Measurements from ENCODE around the gene TTLL11.
"Not testable (repeated sequence)": the region's sequence is repeated elsewhere in the genome, so short reads cannot be mapped to it uniquely, and the experiment has no call there.

TTLL11 gene

GRCh38 chr9:122005597-122005996 lies 87.5 kb downstream of the TTLL11 start:
- no peaks in the 10 kb centered on the region for H3K36me3 ChIP-seq (ENCODE audit: control insufficient read depth in 2 of 2, insufficient read depth in 2 of 2, low read length in 2 of 2)
- H3K9me3 ChIP-seq (ENCODE audit: control insufficient read depth in 2 of 2, low read length in 2 of 2) = no peaks in the 10 kb centered on the region
- H3K4me3 ChIP-seq (ENCODE audit: low read length in 2 of 2) = no peak overlapping the region
- H3K27me3 ChIP-seq (ENCODE audit: control insufficient read depth in 2 of 2, insufficient read depth in 2 of 2, low read length in 2 of 2) = no peaks in the 10 kb centered on the region
- no peak overlapping the region for H3K27ac ChIP-seq (ENCODE audit: low read depth in 2 of 2, low read length in 2 of 2)
- H3K9ac ChIP-seq (ENCODE audit: low read depth in 1 of 2, low read length in 2 of 2) = no peak overlapping the region
- no peaks in the 10 kb centered on the region for H3K4me1 ChIP-seq (ENCODE audit: control insufficient read depth in 2 of 2, insufficient read depth in 2 of 2, low read length in 2 of 2)

GRCh38 chr9:122004589-122004988 lies 88.5 kb downstream of the TTLL11 start:
- no peaks in the 10 kb centered on the region for H3K36me3 ChIP-seq (ENCODE audit: control insufficient read depth in 2 of 2, insufficient read depth in 2 of 2, low read length in 2 of 2)
- no peak overlapping the region for H3K9ac ChIP-seq (ENCODE audit: low read depth in 1 of 2, low read length in 2 of 2)
- H3K9me3 ChIP-seq (ENCODE audit: control insufficient read depth in 2 of 2, low read length in 2 of 2) = no peaks in the 10 kb centered on the region
- no peak overlapping the region for H3K27ac ChIP-seq (ENCODE audit: low read depth in 2 of 2, low read length in 2 of 2)
- no peaks in the 10 kb centered on the region for H3K27me3 ChIP-seq (ENCODE audit: control insufficient read depth in 2 of 2, insufficient read depth in 2 of 2, low read length in 2 of 2)
- no peak overlapping the region for H3K4me3 ChIP-seq (ENCODE audit: low read length in 2 of 2)
- H3K4me1 ChIP-seq (ENCODE audit: control insufficient read depth in 2 of 2, insufficient read depth in 2 of 2, low read length in 2 of 2) = no peaks in the 10 kb centered on the region

- H3K27me3 ChIP-seq (ENCODE audit: control insufficient read depth in 2 of 2, insufficient read depth in 2 of 2, low read length in 2 of 2) = no peaks in the 10 kb centered on the region
- no peaks in the 10 kb centered on the region for H3K36me3 ChIP-seq (ENCODE audit: control insufficient read depth in 2 of 2, insufficient read depth in 2 of 2, low read length in 2 of 2)
- no peaks in the 10 kb centered on the region for H3K9me3 ChIP-seq (ENCODE audit: control insufficient read depth in 2 of 2, low read length in 2 of 2)
- no peaks in the 10 kb centered on the region for H3K4me1 ChIP-seq (ENCODE audit: control insufficient read depth in 2 of 2, insufficient read depth in 2 of 2, low read length in 2 of 2)
- H3K27ac ChIP-seq (ENCODE audit: low read depth in 2 of 2, low read length in 2 of 2) = no peak overlapping the region
- no peak overlapping the region for H3K4me3 ChIP-seq (ENCODE audit: low read length in 2 of 2)
- H3K9ac ChIP-seq (ENCODE audit: low read depth in 1 of 2, low read length in 2 of 2) = no peak overlapping the region
Measured at GRCh38 chr9:122001491-122002201, 91.5 kb downstream of the TTLL11 start.

- H3K36me3 ChIP-seq (ENCODE audit: control insufficient read depth in 2 of 2, insufficient read depth in 2 of 2, low read length in 2 of 2); H3K9ac ChIP-seq (ENCODE audit: low read depth in 1 of 2, low read length in 2 of 2); H3K4me3 ChIP-seq (ENCODE audit: low read length in 2 of 2); H3K27me3 ChIP-seq (ENCODE audit: control insufficient read depth in 2 of 2, insufficient read depth in 2 of 2, low read length in 2 of 2); H3K4me1 ChIP-seq (ENCODE audit: control insufficient read depth in 2 of 2, insufficient read depth in 2 of 2, low read length in 2 of 2); H3K27ac ChIP-seq (ENCODE audit: low read depth in 2 of 2, low read length in 2 of 2); H3K9me3 ChIP-seq (ENCODE audit: control insufficient read depth in 2 of 2, low read length in 2 of 2): not testable (repeated sequence)
Measured at GRCh38 chr9:122000526-122000925, 92.6 kb downstream of the TTLL11 start.

GRCh38 chr9:121999556-121999955 lies 93.6 kb downstream of the TTLL11 start:
- no peak overlapping the region for H3K4me3 ChIP-seq (ENCODE audit: low read length in 2 of 2)
- H3K9me3 ChIP-seq (ENCODE audit: control insufficient read depth in 2 of 2, low read length in 2 of 2) = no peaks in the 10 kb centered on the region
- no peaks in the 10 kb centered on the region for H3K4me1 ChIP-seq (ENCODE audit: control insufficient read depth in 2 of 2, insufficient read depth in 2 of 2, low read length in 2 of 2)
- H3K27ac ChIP-seq (ENCODE audit: low read depth in 2 of 2, low read length in 2 of 2) = no peak overlapping the region
- H3K36me3 ChIP-seq (ENCODE audit: control insufficient read depth in 2 of 2, insufficient read depth in 2 of 2, low read length in 2 of 2) = no peaks in the 10 kb centered on the region
- H3K27me3 ChIP-seq (ENCODE audit: control insufficient read depth in 2 of 2, insufficient read depth in 2 of 2, low read length in 2 of 2) = no peaks in the 10 kb centered on the region
- no peak overlapping the region for H3K9ac ChIP-seq (ENCODE audit: low read depth in 1 of 2, low read length in 2 of 2)

- Histone ChIP-seq H3K4me1 (ENCODE audit: control insufficient read depth in 2 of 2, insufficient read depth in 2 of 2, low read length in 2 of 2) (no peaks in the 10 kb centered on the region), H3K9me3 (ENCODE audit: control insufficient read depth in 2 of 2, low read length in 2 of 2) (no peaks in the 10 kb centered on the region), H3K27ac (ENCODE audit: low read depth in 2 of 2, low read length in 2 of 2) (no peak overlapping the region), H3K4me3 (ENCODE audit: low read length in 2 of 2) (no peak overlapping the region), H3K36me3 (ENCODE audit: control insufficient read depth in 2 of 2, insufficient read depth in 2 of 2, low read length in 2 of 2) (no peaks in the 10 kb centered on the region), H3K27me3 (ENCODE audit: control insufficient read depth in 2 of 2, insufficient read depth in 2 of 2, low read length in 2 of 2) (no peaks in the 10 kb centered on the region), H3K9ac (ENCODE audit: low read depth in 1 of 2, low read length in 2 of 2) (no peak overlapping the region)
Measured at GRCh38 chr9:121998513-121999049, 94.5 kb downstream of the TTLL11 start.

- H3K36me3 ChIP-seq (ENCODE audit: control insufficient read depth in 2 of 2, insufficient read depth in 2 of 2, low read length in 2 of 2) = no peaks in the 10 kb centered on the region
- H3K9ac ChIP-seq (ENCODE audit: low read depth in 1 of 2, low read length in 2 of 2) = no peak overlapping the region
- no peaks in the 10 kb centered on the region for H3K9me3 ChIP-seq (ENCODE audit: control insufficient read depth in 2 of 2, low read length in 2 of 2)
- H3K4me1 ChIP-seq (ENCODE audit: control insufficient read depth in 2 of 2, insufficient read depth in 2 of 2, low read length in 2 of 2) = no peaks in the 10 kb centered on the region
- H3K27ac ChIP-seq (ENCODE audit: low read depth in 2 of 2, low read length in 2 of 2) = no peak overlapping the region
- H3K27me3 ChIP-seq (ENCODE audit: control insufficient read depth in 2 of 2, insufficient read depth in 2 of 2, low read length in 2 of 2) = no peaks in the 10 kb centered on the region
- H3K4me3 ChIP-seq (ENCODE audit: low read length in 2 of 2) = no peak overlapping the region
Measured at GRCh38 chr9:121997791-121998190, 95.3 kb downstream of the TTLL11 start.

- no peaks in the 10 kb centered on the region for H3K36me3 ChIP-seq (ENCODE audit: control insufficient read depth in 2 of 2, insufficient read depth in 2 of 2, low read length in 2 of 2)
- H3K27me3 ChIP-seq (ENCODE audit: control insufficient read depth in 2 of 2, insufficient read depth in 2 of 2, low read length in 2 of 2) = no peaks in the 10 kb centered on the region
- H3K4me3 ChIP-seq (ENCODE audit: low read length in 2 of 2) = no peak overlapping the region
- H3K9me3 ChIP-seq (ENCODE audit: control insufficient read depth in 2 of 2, low read length in 2 of 2) = no peaks in the 10 kb centered on the region
- H3K4me1 ChIP-seq (ENCODE audit: control insufficient read depth in 2 of 2, insufficient read depth in 2 of 2, low read length in 2 of 2) = no peaks in the 10 kb centered on the region
- no peak overlapping the region for H3K27ac ChIP-seq (ENCODE audit: low read depth in 2 of 2, low read length in 2 of 2)
- no peak overlapping the region for H3K9ac ChIP-seq (ENCODE audit: low read depth in 1 of 2, low read length in 2 of 2)
Measured at GRCh38 chr9:121996783-121997182, 96.3 kb downstream of the TTLL11 start.

GRCh38 chr9:121995997-121996396 lies 97.1 kb downstream of the TTLL11 start:
- H3K4me3 ChIP-seq (ENCODE audit: low read length in 2 of 2) = no peak overlapping the region
- no peak overlapping the region for H3K9ac ChIP-seq (ENCODE audit: low read depth in 1 of 2, low read length in 2 of 2)
- no peaks in the 10 kb centered on the region for H3K4me1 ChIP-seq (ENCODE audit: control insufficient read depth in 2 of 2, insufficient read depth in 2 of 2, low read length in 2 of 2)
- no peaks in the 10 kb centered on the region for H3K36me3 ChIP-seq (ENCODE audit: control insufficient read depth in 2 of 2, insufficient read depth in 2 of 2, low read length in 2 of 2)
- H3K27me3 ChIP-seq (ENCODE audit: control insufficient read depth in 2 of 2, insufficient read depth in 2 of 2, low read length in 2 of 2) = no peaks in the 10 kb centered on the region
- no peak overlapping the region for H3K27ac ChIP-seq (ENCODE audit: low read depth in 2 of 2, low read length in 2 of 2)
- no peaks in the 10 kb centered on the region for H3K9me3 ChIP-seq (ENCODE audit: control insufficient read depth in 2 of 2, low read length in 2 of 2)

GRCh38 chr9:121992571-121993212 lies 100.4 kb downstream of the TTLL11 start:
- Histone ChIP-seq H3K4me1 (ENCODE audit: control insufficient read depth in 2 of 2, insufficient read depth in 2 of 2, low read length in 2 of 2) (no peaks in the 10 kb centered on the region), H3K36me3 (ENCODE audit: control insufficient read depth in 2 of 2, insufficient read depth in 2 of 2, low read length in 2 of 2) (peaks cover 0 to 4% of the 10 kb centered on the region in 2 donors), H3K27me3 (ENCODE audit: control insufficient read depth in 2 of 2, insufficient read depth in 2 of 2, low read length in 2 of 2) (no peaks in the 10 kb centered on the region), H3K4me3 (ENCODE audit: low read length in 2 of 2) (no peak overlapping the region), H3K27ac (ENCODE audit: low read depth in 2 of 2, low read length in 2 of 2) (no peak overlapping the region), H3K9ac (ENCODE audit: low read depth in 1 of 2, low read length in 2 of 2) (no peak overlapping the region), H3K9me3 (ENCODE audit: control insufficient read depth in 2 of 2, low read length in 2 of 2) (no peaks in the 10 kb centered on the region)

Measured in mucosa of rectum (tissue), 2 donors.